HG03097 (cell line): Measurements from ENCODE around the gene SDK1.

Experiments
- ATAC-seq: cut with Tn5 transposase; IDR thresholded peaks from one replicate; pipeline ENCODE4 v1.9.1; 2021; ENCODE audit not compliant: unreplicated experiment, low FRiP score

The SDK1 gene

DNA sequence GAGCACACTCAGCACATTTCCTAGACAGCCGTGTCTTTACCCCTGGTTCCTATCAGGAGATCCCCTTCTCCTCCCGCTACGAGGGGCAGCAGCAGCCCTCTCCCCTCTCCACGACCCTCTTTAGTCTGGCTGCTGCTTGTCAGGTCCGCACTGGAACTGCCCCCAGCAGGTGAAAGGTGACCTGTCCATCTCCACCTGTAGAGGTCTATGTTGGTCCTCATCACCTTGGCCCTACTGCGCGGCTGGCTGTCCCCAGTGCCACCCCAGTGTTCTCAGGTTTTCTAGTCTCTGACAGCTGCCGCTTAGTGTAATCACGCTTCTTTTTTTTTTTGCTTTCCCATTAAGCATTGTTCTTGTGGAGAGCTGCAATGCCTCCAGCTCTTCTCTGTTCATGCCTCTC, 545.7 kb downstream of the SDK1 start:
- ATAC-seq = no peak

- ATAC-seq = no peak
These were observed 546.3 kb downstream of the SDK1 start for GRCh38 chr7:3847336-3847735.

DNA sequence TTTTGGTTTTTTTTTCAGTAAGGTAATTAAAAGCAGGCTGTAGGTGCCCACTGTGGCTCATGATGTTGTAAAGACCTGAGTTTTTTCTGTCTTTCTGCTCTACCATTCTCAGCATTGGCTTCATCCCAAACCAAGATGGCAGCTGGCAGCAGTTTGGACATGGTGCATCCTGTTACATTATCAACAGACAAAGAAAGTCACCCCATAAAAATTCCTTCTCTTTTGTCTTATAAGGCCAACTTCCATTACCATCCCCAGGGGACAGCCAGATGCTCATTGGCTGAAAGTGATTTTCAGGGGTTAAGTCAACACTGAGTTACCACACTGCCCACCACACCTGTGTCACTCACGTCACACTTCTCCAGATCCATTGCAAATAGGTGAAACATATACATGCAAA, 558.4 kb downstream of the SDK1 start:
- ATAC-seq = no peak

DNA sequence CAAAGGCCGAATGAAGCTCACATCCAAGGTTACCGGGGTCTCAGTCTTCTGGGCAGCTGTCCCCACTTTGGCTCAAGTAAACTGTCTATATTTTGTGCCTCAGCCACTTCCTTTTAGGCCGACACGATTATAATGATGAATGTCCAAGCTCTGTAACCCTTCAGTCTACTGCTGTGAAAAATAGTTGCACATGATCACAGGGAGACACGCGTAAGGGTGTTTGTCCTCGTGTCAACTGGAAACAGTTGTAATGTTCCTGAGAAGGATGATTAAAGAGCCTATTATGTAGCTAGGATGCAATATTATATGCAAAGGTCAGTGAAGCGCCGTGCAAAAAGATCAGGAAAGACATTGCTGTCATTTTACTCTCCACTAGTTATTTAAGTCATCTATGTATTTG, 559.9 kb downstream of the SDK1 start:
- ATAC-seq = no peak

DNA sequence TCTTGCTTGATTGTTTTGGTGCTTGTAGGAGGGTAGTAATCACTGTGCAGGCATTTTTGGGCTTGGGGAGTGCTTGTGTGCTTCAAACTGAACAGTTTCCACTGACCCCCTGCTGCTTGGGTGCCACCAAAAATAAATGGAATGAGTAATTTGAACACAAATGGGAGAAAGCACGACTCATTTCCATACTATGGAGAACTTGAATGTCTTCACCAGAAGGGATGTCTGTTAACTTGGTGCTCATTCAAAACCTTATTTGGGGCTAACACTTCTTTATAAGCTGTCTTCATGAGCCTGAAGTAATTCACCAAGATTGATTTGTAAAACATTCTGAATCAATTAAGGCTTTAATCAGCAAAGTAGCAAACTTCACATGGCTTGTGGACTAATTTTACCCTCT, 560.3 kb downstream of the SDK1 start:
- no peak for ATAC-seq

GRCh38 chr7:3861941-3862340, 560.9 kb downstream of the SDK1 start:
- ATAC-seq = no peak

GRCh38 chr7:3862774-3863173, 561.7 kb downstream of the SDK1 start:
- ATAC-seq = no peak

DNA sequence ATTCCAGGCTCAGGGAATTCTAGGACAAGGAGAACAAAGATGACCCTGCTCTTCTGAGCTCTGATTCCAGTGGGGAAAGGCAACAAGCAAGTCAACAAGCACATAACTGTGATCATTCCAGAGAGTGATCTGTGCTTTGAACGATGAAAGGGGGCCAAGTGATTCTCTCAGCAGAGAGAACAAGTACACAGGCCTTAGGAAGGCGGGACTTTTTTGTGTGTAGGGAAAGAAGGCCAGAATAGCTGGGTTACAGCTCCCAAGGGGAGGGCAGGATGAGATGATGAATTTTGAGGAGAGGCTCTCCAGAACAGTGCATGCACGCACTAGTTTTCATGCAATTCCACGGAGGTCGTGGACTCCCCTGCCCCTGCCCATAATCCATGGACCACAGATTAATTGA, 565.2 kb downstream of the SDK1 start:
- no peak for ATAC-seq

GRCh38 chr7:3867863-3868262, 566.8 kb downstream of the SDK1 start:
- ATAC-seq = no peak

- ATAC-seq = no peak
These were observed 578.5 kb downstream of the SDK1 start for GRCh38 chr7:3879355-3880075.

- no peak for ATAC-seq
These were observed 579.4 kb downstream of the SDK1 start for GRCh38 chr7:3880228-3880987.

DNA sequence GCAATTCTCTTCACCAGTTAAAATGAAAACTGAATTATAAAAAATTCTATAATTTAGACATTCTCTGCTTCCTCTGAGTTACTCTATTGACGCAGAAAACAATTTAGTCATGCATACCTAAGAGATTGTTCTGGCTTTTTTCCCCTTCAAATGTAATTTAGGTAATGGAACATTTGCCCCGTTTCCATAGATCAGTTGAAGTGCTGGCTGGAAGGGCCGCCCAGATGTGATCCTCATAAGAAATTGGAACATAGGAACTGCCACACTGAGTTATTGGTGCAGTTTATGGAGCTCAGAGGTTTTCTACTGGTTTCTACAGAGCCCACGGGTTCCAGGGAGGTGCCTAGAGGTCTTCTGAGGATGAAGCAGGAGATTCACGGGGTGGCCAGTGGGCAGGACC, 581.7 kb downstream of the SDK1 start:
- no peak for ATAC-seq

DNA sequence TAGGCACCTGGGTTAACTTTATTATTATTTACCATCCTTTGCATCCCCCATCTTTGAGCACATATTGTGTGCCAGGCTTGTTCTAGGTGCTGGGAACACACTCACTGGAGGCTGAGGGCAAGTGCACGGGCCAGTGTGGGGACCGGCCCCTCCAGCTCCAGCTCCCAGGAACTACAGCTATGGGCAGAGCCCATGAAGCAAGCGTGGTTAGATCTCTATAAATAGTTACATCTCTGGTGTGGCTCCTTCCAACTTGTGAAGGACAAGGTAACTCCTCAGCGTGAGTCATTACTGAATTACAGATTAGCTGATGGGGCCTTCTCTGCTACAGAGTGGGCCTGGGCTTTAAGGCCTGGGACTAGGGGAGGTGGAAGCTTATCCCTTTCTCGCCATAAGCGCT, 583.5 kb downstream of the SDK1 start:
- no peak for ATAC-seq

DNA sequence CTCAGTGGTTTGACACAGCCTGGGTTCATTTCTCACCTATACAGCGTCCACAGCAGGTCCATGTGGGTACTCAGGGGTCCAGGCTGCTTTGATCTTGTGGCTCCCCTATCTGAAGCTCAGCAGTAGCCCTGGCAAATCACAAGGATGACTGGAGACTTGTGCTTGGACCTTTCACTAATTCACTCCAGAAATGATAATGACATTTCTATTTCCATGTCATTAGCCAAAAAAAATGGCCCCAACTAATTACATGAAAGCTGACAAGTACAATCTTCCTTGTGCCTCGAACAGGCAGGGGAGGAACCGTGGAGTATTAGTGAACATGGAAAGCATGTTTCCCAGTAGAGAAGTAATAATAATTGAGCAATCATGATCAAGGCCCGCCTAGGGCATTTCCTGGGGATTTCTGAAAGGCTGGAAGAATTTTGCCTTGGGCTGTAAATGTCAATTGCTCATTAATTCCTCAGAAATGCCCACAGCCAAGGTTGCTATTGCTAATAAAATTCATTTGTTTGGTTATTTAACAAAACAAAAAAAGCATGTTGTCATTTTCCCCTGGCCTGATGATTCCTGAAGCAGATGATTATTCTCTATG, 586.1 kb downstream of the SDK1 start:
- no peak for ATAC-seq

GRCh38 chr7:3888096-3888495, 587.0 kb downstream of the SDK1 start:
- ATAC-seq = no peak

- ATAC-seq = no peak
These were observed 591.1 kb downstream of the SDK1 start for GRCh38 chr7:3892157-3892556.

GRCh38 chr7:3892686-3893085, 591.6 kb downstream of the SDK1 start:
- ATAC-seq = no peak

- ATAC-seq = no peak
These were observed 592.2 kb downstream of the SDK1 start for GRCh38 chr7:3893151-3893788.

GRCh38 chr7:3893789-3894153, 592.7 kb downstream of the SDK1 start:
- ATAC-seq = no peak

DNA sequence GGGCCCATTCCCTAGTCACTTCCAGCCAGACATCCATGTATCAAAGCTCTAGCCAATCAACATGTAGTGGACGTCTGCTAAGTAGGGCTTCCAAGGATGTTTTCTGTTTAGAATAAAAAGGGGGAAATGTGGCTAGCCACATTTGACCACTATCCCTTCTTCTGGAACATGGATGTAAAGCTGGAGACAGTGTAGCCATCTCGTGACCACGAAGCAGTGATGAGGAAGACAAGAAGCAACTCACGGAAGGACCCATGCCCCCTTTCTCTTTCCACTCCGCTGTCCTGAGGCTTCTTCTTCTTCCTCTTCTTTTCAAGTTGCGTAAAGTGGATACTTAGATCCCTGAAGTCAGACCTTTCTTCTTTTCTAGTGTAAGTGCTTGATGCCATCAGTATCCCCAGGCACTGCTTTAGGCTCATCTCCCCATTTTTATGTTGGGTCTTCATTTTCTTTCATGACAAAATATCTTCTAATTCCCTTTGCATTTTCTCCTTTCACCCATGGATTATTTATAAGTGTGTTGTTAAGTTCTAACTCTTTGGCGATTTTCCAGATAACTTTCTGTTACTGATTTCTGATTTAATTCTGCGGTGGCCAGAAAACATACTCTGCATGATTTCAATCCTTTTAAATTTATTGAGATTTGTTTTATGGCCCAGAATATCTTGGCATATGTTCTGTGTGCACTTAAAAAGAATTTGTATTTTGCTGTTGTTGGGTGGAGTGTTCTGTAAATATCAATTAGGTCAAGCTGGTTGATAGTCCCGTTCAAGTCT, 594.5 kb downstream of the SDK1 start:
- no peak for ATAC-seq
